IMR-90 (cell line): Measurements from ENCODE around the gene SPRED3. TPM values are rescaled to one million over a fixed set of nuclear protein-coding genes. Genes with fewer than 3 reads are reported as not detected.

ENCODE experiments used
- ATAC-seq: fragments of 200-7000 bp; cut with Tn5 transposase; 2 replicates; pipeline ENCODE4 v1.9.1; 2020; ENCODE audit warnings: low read depth, mild to moderate bottlenecking, moderate library complexity
- BruUV-seq: library from RNA; stranded (reverse); fragments of 400-500 nt; replicated peaks from 2 replicates; lab custom pipeline; 2021; lab: Mats Ljungman, UMichigan
- CTCF ChIA-PET: fragments of 300-600 bp; formaldehyde crosslinking; extraction: SDS; loops from one replicate; lab custom pipeline; 2021; ENCODE audit warnings: antibody characterized with exemption; lab: Yijun Ruan, JAX
- POLR2A ChIA-PET: fragments of 300-600 bp; sonication (Branson Sonifier 250); formaldehyde crosslinking; loops from one replicate; lab custom pipeline; 2022; ENCODE audit warnings: antibody characterized with exemption; ENCODE audit not compliant: unreplicated experiment; lab: Charles Lee
- DNase-seq: peaks from one replicate; pipeline ENCODE4 v3.0.0; 2013
- H2AFZ ChIP-seq: replicated peaks from 2 replicates; pipeline ENCODE3; 2013; ENCODE audit warnings: low read length, mild to moderate bottlenecking; ENCODE audit not compliant: poor library complexity
- H2AK5ac ChIP-seq: 2 replicates; pipeline ENCODE4 v1.6.1; 2013; ENCODE audit warnings: low read depth, low read length, inconsistent platforms
- H2AK9ac ChIP-seq: replicated peaks from 2 replicates; pipeline ENCODE3; 2013; ENCODE audit warnings: mild to moderate bottlenecking, low read depth, low read length, moderate library complexity; ENCODE audit not compliant: poor library complexity
- H2BK120ac ChIP-seq: 2 replicates; pipeline ENCODE4 v1.6.1; 2013; ENCODE audit warnings: low read depth, low read length, inconsistent platforms
- H2BK15ac ChIP-seq: 3 replicates; pipeline ENCODE4 v1.6.1; 2013; ENCODE audit warnings: low read depth, low read length, inconsistent platforms
- H2BK20ac ChIP-seq: 2 replicates; pipeline ENCODE4 v1.6.1; 2013; ENCODE audit warnings: low read depth, mild to moderate bottlenecking, inconsistent platforms, low read length, moderate library complexity
- H2BK5ac ChIP-seq: 2 replicates; pipeline ENCODE4 v1.6.1; 2013; ENCODE audit warnings: mild to moderate bottlenecking, low read depth, low read length, inconsistent platforms; ENCODE audit not compliant: poor library complexity, severe bottlenecking
- H3K14ac ChIP-seq: replicated peaks from 2 replicates; pipeline ENCODE4 v1.6.1; 2013; ENCODE audit warnings: low read depth, low read length, inconsistent platforms
- H3K18ac ChIP-seq: 2 replicates; pipeline ENCODE4 v1.6.1; 2013; ENCODE audit warnings: low read depth, low read length, control low read depth
- H3K23ac ChIP-seq: 2 replicates; pipeline ENCODE4 v1.6.1; 2013; ENCODE audit warnings: low read depth, low read length, inconsistent platforms
- H3K27ac ChIP-seq: 2 replicates; pipeline ENCODE4 v1.5.1; 2013; ENCODE audit warnings: mild to moderate bottlenecking, control low read depth, low read length; ENCODE audit not compliant: insufficient read depth
- H3K27me3 ChIP-seq: 2 replicates; pipeline ENCODE4 v1.6.1; 2013; ENCODE audit warnings: low read length; ENCODE audit not compliant: control insufficient read depth, insufficient read depth
- H3K36me3 ChIP-seq: 2 replicates; pipeline ENCODE4 v1.6.1; 2013; ENCODE audit warnings: low read length, mixed read lengths; ENCODE audit not compliant: control insufficient read depth, insufficient read depth
- H3K4ac ChIP-seq: 2 replicates; pipeline ENCODE4 v1.6.1; 2013; ENCODE audit warnings: low read depth, low read length, inconsistent platforms
- H3K4me1 ChIP-seq: 2 replicates; pipeline ENCODE4 v1.6.1; 2013; ENCODE audit warnings: low read length, mixed read lengths; ENCODE audit not compliant: control insufficient read depth, insufficient read depth
- H3K4me2 ChIP-seq: 2 replicates; pipeline ENCODE4 v1.6.1; 2013; ENCODE audit warnings: low read depth, mild to moderate bottlenecking, control low read depth, low read length, moderate library complexity
- H3K4me3 ChIP-seq: 2 replicates; pipeline ENCODE4 v1.5.1; 2013; ENCODE audit warnings: low read depth, mild to moderate bottlenecking, control low read depth, low read length, moderate library complexity; ENCODE audit not compliant: insufficient read depth
- H3K56ac ChIP-seq: 2 replicates; pipeline ENCODE4 v1.6.1; 2013; ENCODE audit warnings: low read length, inconsistent platforms; ENCODE audit not compliant: insufficient read depth; ENCODE audit errors: extremely low read depth
- H3K79me1 ChIP-seq, 2 experiments: 2 replicates each; pipeline ENCODE4 v1.6.1; 2013; ENCODE audit warnings: low read length in 2 of 2, inconsistent platforms in 1 of 2, low read depth in 1 of 2
- H3K9ac ChIP-seq: 2 replicates; pipeline ENCODE4 v1.6.1; 2013; ENCODE audit warnings: low read depth, low read length, control low read depth
- H3K9me1 ChIP-seq: 2 replicates; pipeline ENCODE4 v1.6.1; 2013; ENCODE audit warnings: low read length, inconsistent platforms; ENCODE audit not compliant: insufficient read depth
- H3K9me3 ChIP-seq: 2 replicates; pipeline ENCODE4 v1.6.1; 2013; ENCODE audit warnings: low read length; ENCODE audit not compliant: control insufficient read depth, insufficient read depth
- H4K20me1 ChIP-seq: 2 replicates; pipeline ENCODE4 v1.6.1; 2013; ENCODE audit warnings: low read length, inconsistent platforms; ENCODE audit not compliant: insufficient read depth
- H4K5ac ChIP-seq: 2 replicates; pipeline ENCODE4 v1.6.1; 2013; ENCODE audit warnings: mild to moderate bottlenecking, low read depth, low read length, control low read depth
- H4K8ac ChIP-seq, 2 experiments: 2 replicates each; pipeline ENCODE4 v1.6.1; 2013; ENCODE audit warnings: low read depth in 2 of 2, low read length in 2 of 2, control low read depth in 1 of 2, inconsistent platforms in 1 of 2
- H4K91ac ChIP-seq: 2 replicates; pipeline ENCODE4 v1.6.1; 2013; ENCODE audit warnings: low read depth, low read length, inconsistent platforms; ENCODE audit not compliant: insufficient read depth
- ELK1 ChIP-seq: fragments of 150-350 bp; IDR thresholded peaks from 2 replicates; pipeline ENCODE4 v1.6.1; 2016; ENCODE audit warnings: low read depth, mild to moderate bottlenecking, low read length, moderate library complexity, borderline replicate concordance
- MAFK ChIP-seq: IDR thresholded peaks from 2 replicates; pipeline ENCODE4 v1.6.1; 2012; ENCODE audit warnings: low read depth, low read length, improper control_type of control experiment
- MXI1 ChIP-seq: IDR thresholded peaks from 2 replicates; pipeline ENCODE4 v1.6.1; 2012; ENCODE audit warnings: low read depth, mild to moderate bottlenecking, low read length, moderate library complexity, borderline replicate concordance
- RAD21 ChIP-seq: IDR thresholded peaks from 2 replicates; pipeline ENCODE4 v1.6.1; 2012; ENCODE audit warnings: low read length, improper control_type of control experiment
- SMC3 ChIP-seq: fragments of 150-350 bp; IDR thresholded peaks from 2 replicates; pipeline ENCODE4 v1.6.1; 2016; ENCODE audit warnings: low read depth, mild to moderate bottlenecking, antibody characterized with exemption, low read length, moderate library complexity
- WGBS, 2 experiments: methylation state at CpG; one replicate each; pipeline versions ENCODE4 v1.1.5 to v1.1.7; 2013; ENCODE audit warnings: missing lambda C conversion rate in 2 of 2; ENCODE audit not compliant: insufficient read length in 1 of 2; ENCODE audit errors: extremely low coverage in 2 of 2; 5-methylcytosine and 5-hydroxymethylcytosine counted together
- dilution Hi-C: fragments of 300-500 bp; cut with HindIII; formaldehyde crosslinking; loops from one replicate; pipeline ENCODE4 v1.14.3; 2018; ENCODE audit warnings: low sequenced_read_pairs; ENCODE audit not compliant: unreplicated experiment
- in situ Hi-C: fragments of 300-500 bp; cut with MboI; formaldehyde crosslinking; loops from 3 replicates; pipeline ENCODE4 v1.14.3; 2019; ENCODE audit warnings: low sequenced_read_pairs, inconsistent platforms, mixed read lengths
- intact Hi-C: fragments of 100-400 bp; cut with micrococcal nuclease; formaldehyde crosslinking; loops from 2 replicates; pipeline ENCODE4 v1.10.0; 2022
- polyA plus RNA-seq, 3 experiments: library from polyadenylated mRNA; depleted of rRNA; stranded (reverse); fragments of >200 nt; gene quantifications; 2 replicates each; pipeline ENCODE4 v1.2.3, GENCODE V29; 2012; ENCODE audit warnings: low replicate concordance in 1 of 3
- total RNA-seq: library from RNA; depleted of rRNA; stranded (reverse); fragments of >200 nt; gene quantifications from 2 replicates; pipeline ENCODE4 v1.2.3, GENCODE V29; 2012
- TF ChIP-seq, protein P1 (sequence below): conservative IDR thresholded peaks from 2 replicates; pipeline ENCODE4 v1.5.1; 2012; ENCODE audit warnings: mild to moderate bottlenecking, low read depth, low read length, improper control_type of control experiment
- TF ChIP-seq, protein P2 (sequence below): fragments of 150-350 bp; IDR thresholded peaks from 2 replicates; pipeline ENCODE4 v1.6.1; 2017; ENCODE audit warnings: mild to moderate bottlenecking, antibody characterized with exemption, low read length, low read depth

Gene SPRED3
- total and polyA plus RNA-seq, 2 of the 4 experiments (the other 2 are of a cell fraction) = 0.90 to 7.9 TPM

- no peak overlapping the region for H3K9ac ChIP-seq
- no peak overlapping the region for H3K23ac ChIP-seq
- no peak overlapping the region for H4K8ac ChIP-seq
- H2BK5ac ChIP-seq = no peak overlapping the region
- H3K14ac ChIP-seq = no peak overlapping the region
- ATAC-seq (no peak), DNase-seq (no peak)
- no peaks in the 10 kb centered on the region for H3K4me1 ChIP-seq
- H3K56ac ChIP-seq = no peak overlapping the region
- H3K36me3 ChIP-seq = no peaks in the 10 kb centered on the region
- H2BK120ac ChIP-seq = no peak overlapping the region
- H3K27ac ChIP-seq = no peak overlapping the region
- no peak overlapping the region for H3K18ac ChIP-seq
- H4K5ac ChIP-seq = no peak overlapping the region
- no peak overlapping the region for H3K4me2 ChIP-seq
- H4K91ac ChIP-seq = no peak overlapping the region
- ChIA-PET POLR2A (no interaction called here), CTCF (no interaction called here)
- H2AFZ ChIP-seq = no peak overlapping the region
- H3K27me3 ChIP-seq = peaks cover 43% of the 10 kb centered on the region
- no peak overlapping the region for H2AK9ac ChIP-seq
- no peaks in the 10 kb centered on the region for H3K79me1 ChIP-seq
- H3K4ac ChIP-seq = no peak overlapping the region
- peaks cover 6% of the 10 kb centered on the region; the same call in 1 of the 2 replicates for H3K9me1 ChIP-seq
- H3K4me3 ChIP-seq = no peak overlapping the region
- no peaks in the 10 kb centered on the region for H4K20me1 ChIP-seq
- no peak overlapping the region for H2BK20ac ChIP-seq
- WGBS, 2 experiments = 67% methylated on average over 4 of the region's 9 CpGs; no CpG with 5 or more reads in 1 of the 2 experiments
- no peak overlapping the region for H2BK15ac ChIP-seq
- H2AK5ac ChIP-seq = no peak overlapping the region
- H3K9me3 ChIP-seq = no peaks in the 10 kb centered on the region
- no TSS peak for BruUV-seq
- intact Hi-C loops (no loop called here), in situ Hi-C loops (loop anchor here (25.0 kb wide), 1 partner anchor 516 kb away; the partner anchor contains the start of genes MRPS12 and SARS2), dilution Hi-C loops (no loop called here)
- TF ChIP-seq MAFK = no peak
- no peak for TF ChIP-seq MXI1
- TF ChIP-seq, protein P1, sequence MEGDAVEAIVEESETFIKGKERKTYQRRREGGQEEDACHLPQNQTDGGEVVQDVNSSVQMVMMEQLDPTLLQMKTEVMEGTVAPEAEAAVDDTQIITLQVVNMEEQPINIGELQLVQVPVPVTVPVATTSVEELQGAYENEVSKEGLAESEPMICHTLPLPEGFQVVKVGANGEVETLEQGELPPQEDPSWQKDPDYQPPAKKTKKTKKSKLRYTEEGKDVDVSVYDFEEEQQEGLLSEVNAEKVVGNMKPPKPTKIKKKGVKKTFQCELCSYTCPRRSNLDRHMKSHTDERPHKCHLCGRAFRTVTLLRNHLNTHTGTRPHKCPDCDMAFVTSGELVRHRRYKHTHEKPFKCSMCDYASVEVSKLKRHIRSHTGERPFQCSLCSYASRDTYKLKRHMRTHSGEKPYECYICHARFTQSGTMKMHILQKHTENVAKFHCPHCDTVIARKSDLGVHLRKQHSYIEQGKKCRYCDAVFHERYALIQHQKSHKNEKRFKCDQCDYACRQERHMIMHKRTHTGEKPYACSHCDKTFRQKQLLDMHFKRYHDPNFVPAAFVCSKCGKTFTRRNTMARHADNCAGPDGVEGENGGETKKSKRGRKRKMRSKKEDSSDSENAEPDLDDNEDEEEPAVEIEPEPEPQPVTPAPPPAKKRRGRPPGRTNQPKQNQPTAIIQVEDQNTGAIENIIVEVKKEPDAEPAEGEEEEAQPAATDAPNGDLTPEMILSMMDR = no peak
- TF ChIP-seq SMC3 = no peak
- no peak for TF ChIP-seq ELK1
- TF ChIP-seq, protein P2, sequence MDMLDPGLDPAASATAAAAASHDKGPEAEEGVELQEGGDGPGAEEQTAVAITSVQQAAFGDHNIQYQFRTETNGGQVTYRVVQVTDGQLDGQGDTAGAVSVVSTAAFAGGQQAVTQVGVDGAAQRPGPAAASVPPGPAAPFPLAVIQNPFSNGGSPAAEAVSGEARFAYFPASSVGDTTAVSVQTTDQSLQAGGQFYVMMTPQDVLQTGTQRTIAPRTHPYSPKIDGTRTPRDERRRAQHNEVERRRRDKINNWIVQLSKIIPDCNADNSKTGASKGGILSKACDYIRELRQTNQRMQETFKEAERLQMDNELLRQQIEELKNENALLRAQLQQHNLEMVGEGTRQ = no peak
- TF ChIP-seq RAD21 = no peak
These were observed 32.4 kb downstream of the SPRED3 start for GRCh38 chr19:38420935-38421334.
